Suprapubic skin (tissue), 3 donors: ENCODE data around the gene GLIS2.

Experiments
- POLR2AphosphoS5 ChIP-seq, 3 donors: sonication (generic); formaldehyde crosslinking; IDR thresholded peaks; one replicate each; pipeline ENCODE4 v1.6.1; 2017; ENCODE audit warnings: antibody characterized with exemption in 3 of 3
- TF ChIP-seq, protein P1 (sequence below), 2 donors: fragments of 200-600 bp in 1 of 2; fragments of 450-650 bp in 1 of 2; sonication (generic) in 1 of 2; IDR thresholded peaks; one replicate each; pipeline ENCODE4 v1.5.1; 2016 to 2019; ENCODE audit warnings: antibody characterized with exemption in 2 of 2, mild to moderate bottlenecking in 1 of 2, moderate library complexity in 1 of 2

DNA sequence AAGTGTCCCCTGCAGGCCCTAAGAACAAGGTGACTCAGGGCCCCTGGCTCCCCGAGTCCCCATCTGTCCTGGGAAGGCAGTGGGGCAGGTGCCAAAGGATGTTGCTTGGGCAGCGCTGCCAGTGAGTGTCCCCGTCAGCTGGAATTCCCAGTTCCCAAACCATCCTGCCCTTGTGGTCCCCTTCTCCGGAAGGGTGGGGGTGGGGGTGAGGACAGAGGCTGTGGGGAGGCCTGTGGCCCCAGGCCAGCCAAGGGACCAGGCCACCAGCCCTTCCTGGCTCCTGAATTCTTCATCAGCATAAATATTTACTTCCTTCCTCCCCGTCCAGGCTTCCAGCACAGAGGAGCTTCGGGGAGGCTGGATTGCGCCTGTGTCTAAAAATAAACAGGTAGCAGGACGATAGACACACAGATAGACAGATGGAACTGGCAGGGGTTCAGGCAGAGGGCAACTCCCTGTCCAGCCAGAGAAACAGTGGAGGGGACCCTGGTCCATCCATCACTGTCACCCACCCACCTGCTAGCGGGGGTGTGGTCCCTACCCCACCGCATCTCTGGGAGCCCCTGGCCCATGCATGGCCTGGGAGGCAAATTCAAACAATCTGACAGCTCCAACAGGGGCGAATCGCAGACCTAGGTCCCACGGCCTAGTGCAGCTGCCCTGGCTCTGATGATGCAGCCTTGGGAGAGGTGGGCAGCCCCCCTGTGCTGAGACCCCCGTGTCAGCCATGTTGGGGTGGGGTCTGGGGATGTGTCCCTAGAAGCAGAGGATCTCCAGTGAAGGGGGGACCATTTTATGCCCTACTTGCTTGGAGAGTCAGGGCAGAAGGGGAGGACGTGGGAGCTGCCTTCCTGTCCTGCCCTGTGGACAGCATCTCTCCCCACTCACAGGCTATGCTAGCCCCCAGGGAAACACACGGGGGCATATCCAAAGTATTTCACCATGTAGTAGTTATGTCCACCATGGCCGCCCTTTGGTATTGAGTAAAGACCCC is 13.2 kb downstream of the GLIS2 start:
- TF ChIP-seq, protein P1, sequence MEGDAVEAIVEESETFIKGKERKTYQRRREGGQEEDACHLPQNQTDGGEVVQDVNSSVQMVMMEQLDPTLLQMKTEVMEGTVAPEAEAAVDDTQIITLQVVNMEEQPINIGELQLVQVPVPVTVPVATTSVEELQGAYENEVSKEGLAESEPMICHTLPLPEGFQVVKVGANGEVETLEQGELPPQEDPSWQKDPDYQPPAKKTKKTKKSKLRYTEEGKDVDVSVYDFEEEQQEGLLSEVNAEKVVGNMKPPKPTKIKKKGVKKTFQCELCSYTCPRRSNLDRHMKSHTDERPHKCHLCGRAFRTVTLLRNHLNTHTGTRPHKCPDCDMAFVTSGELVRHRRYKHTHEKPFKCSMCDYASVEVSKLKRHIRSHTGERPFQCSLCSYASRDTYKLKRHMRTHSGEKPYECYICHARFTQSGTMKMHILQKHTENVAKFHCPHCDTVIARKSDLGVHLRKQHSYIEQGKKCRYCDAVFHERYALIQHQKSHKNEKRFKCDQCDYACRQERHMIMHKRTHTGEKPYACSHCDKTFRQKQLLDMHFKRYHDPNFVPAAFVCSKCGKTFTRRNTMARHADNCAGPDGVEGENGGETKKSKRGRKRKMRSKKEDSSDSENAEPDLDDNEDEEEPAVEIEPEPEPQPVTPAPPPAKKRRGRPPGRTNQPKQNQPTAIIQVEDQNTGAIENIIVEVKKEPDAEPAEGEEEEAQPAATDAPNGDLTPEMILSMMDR (IDR thresholded peaks at IDR 0.05) = no peak
- TF ChIP-seq POLR2AphosphoS5 (IDR thresholded peaks at IDR 0.05) = no peak
